ENCODE data around the gene LYST.
"Not testable (repeated sequence)": the region's sequence is repeated elsewhere in the genome, so short reads cannot be mapped to it uniquely, and the experiment has no call there.

The LYST gene

GRCh38 chr1:235628316-235629005, 238.2 kb downstream of the LYST start:
- DNase-seq = no peak

- DNase-seq = no peak
Measured at GRCh38 chr1:235625831-235626230, 240.9 kb downstream of the LYST start.

DNA sequence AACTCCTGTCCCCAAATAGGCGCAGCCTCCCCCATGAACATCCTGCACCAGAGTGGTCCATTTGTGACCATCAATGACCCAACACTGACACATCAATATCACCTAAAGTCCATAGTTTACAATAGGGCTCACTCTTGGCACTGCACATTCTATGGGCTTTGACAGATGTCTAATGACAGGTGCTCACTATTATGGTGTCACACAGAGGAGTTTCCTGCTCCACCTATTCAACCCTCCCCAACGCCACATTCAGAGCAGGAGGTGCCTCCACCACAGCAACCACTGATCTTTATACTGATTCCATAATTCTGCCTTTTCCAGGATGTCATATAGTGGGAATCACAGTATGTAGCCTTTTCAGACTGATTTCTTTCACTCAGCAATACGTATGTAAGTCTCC, 241.4 kb downstream of the LYST start:
- no peak for DNase-seq

GRCh38 chr1:235624721-235625333, 241.9 kb downstream of the LYST start:
- no peak for DNase-seq

GRCh38 chr1:235622936-235623779, 243.5 kb downstream of the LYST start:
- DNase-seq = no peak

GRCh38 chr1:235619149-235619548, 247.6 kb downstream of the LYST start:
- not testable (repeated sequence) for DNase-seq

DNA sequence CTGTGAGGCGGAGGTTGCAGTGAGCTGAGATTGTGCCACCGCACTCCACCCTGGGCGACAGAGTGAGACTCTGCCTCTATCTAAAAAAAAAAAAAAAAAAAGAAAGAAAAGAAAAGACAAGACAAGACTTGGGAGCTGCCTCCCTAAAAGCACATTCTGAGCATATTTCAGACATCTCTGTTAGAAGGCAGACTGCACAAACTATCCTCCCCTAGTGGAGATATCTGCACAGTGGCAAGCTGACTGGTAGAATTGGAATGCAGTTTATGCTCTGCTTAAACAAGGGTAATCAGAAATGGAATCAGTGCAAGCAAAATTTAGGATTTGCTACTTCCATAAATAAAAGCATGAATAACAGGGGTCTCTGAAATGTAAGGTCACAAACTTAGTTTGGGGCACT, 248.9 kb downstream of the LYST start:
- no peak for DNase-seq

DNA sequence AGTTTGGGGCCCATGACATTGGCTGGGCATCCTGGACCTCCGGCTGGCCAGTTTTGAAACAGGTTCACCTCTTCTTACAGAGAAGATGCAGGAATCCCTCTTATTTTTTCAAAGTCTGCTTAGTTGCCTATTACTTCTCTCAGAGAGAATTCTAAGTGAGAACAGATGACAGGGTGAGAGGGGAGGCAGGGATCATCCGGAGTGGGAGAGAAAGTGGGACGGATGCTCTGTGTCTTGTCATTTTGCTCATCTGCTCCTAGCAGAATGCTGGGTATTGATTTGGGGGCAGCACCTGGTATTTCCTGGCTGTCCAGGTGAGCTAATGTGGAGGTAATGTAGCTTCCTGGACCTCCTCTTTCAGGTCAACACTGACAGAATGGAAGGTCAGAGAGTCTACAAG, 249.6 kb downstream of the LYST start:
- DNase-seq = no peak

DNA sequence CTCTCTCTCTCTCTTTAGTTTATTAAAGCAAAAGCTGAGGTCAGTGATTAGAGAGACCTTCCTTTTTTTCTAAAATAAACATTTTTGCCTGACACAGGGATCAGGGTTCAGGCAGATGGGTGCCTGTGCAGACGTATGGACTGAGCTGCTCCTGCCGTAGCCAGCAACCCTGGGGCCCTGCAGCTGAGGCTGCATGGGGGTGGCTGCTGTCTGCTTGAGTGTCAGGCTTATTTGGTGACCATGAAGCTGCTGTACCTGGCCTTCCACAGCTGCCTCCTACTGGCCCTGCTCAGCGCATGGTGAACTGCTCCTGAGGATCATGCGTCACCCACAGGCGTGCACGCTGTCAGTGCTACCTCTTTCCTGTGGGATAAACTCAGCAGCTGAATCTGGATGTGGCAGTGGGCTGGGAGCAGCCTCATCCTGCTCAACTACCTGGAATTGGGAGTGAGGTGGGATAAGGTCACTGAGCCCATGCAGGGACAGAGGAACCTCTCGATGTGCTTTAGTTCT, 252.2 kb downstream of the LYST start:
- no peak for DNase-seq

- DNase-seq = no peak
Measured at GRCh38 chr1:235613602-235614001, 253.1 kb downstream of the LYST start.

- no peak for DNase-seq
Measured at GRCh38 chr1:235612761-235613160, 253.9 kb downstream of the LYST start.

All from RPMI8226 (cell line).